Islet precursor cell (in vitro differentiated cells): ENCODE data around the gene FAM110D.

ENCODE experiments used
- DNase-seq: peaks from one replicate; pipeline ENCODE4 v3.0.0-alpha.2; 2018

Gene FAM110D

GRCh38 chr1:26190373-26190987 lies 31.6 kb downstream of the FAM110D start, which contains the start of gene CATSPER4:
Gene CATSPER4 (plus strand): TSS chr1:26190602. CDS start chr1:26190628, 26 bp downstream.
- DNase-seq = peak; percentile 96

GRCh38 chr1:26191739-26192138 lies 32.9 kb downstream of the FAM110D start:
- no peak for DNase-seq

- no peak for DNase-seq
These were observed 36.9 kb downstream of the FAM110D start for GRCh38 chr1:26195805-26196204.

GRCh38 chr1:26197301-26197700 lies 38.4 kb downstream of the FAM110D start:
- DNase-seq = no peak

GRCh38 chr1:26197813-26198212 lies 38.9 kb downstream of the FAM110D start:
- no peak for DNase-seq

GRCh38 chr1:26200413-26200812 lies 41.5 kb downstream of the FAM110D start:
- DNase-seq = no peak

- DNase-seq = no peak
These were observed 44.9 kb downstream of the FAM110D start for GRCh38 chr1:26203642-26204318.

- no peak for DNase-seq
These were observed 51.4 kb downstream of the FAM110D start for GRCh38 chr1:26210147-26210870.

- DNase-seq = no peak
These were observed 53.8 kb downstream of the FAM110D start for GRCh38 chr1:26212726-26213125.

GRCh38 chr1:26213335-26213905 lies 54.5 kb downstream of the FAM110D start:
- DNase-seq = no peak
